ENCODE measurements around the gene MAP2K5. TPM values are rescaled to one million over a fixed set of nuclear protein-coding genes. Genes with fewer than 3 reads are reported as not detected.

Gene MAP2K5
- total RNA-seq, 1 donor from 2014 or later = 29.8 TPM

DNA sequence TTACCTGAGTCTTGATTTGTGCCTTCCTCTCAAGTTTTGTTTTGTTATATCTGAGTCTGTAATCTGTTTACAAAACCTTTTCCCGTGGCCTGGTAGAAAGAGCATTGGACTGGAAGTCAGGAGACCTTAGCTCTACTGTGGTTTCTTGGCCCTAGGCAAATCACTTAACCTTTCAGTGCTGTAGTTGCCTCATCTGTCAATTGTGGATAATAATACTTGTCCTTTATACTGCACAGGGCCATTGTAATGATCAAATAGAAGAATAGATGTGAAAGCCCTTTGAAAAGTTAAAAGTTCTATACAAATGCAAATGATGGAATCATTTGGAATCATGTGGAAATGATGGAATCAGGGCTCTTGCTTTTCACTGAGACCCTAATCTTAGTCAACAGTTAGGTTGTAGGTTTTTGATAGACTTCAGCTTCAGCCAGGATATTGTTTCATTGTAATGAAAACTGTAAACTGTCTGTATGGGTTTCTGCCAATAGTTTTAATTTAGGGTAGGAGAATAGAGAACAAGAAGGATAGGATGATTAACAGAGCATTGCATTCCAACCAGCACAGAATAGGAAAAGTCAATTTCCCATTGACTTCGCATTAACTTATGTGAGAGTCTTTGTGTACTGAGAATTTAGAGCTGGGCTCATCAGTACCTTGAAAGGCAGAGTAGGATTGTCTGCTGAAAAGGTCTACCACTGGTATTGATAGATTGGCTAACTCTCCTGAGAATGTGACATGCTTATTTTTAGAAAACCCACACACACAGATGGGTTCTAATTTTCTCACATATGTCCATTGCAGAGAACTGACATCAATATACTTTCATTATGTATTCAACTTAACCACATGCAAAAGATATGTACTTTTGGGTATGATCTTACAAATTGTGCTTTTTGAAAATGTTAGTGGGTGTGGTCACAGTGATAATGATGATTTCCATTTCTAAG is 21.8 kb downstream of the MAP2K5 start:
- H3K27ac Mint-ChIP-seq = no peak overlapping the region
- no peaks in the 10 kb centered on the region for H3K27me3 Mint-ChIP-seq (ENCODE audit: low read depth)

DNA sequence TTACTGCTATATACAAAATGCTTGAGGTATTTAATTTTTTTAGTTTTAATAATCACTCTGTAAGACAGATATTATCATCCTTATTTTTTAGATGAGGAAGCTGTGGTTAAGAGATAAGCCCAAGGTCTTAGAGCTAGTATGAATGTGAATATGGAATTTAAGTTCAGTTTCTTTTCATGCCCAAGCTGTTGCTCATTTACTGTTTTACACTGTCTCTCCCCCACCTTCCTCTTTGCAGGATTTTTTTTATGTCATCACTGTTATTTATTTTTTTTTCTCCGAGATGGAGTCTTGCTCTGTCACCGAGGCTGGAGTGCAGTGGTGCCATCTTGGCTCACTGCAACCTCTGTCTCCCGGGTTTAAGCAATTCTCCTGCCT is 22.5 kb downstream of the MAP2K5 start:
- Mint-ChIP-seq H3K4me3 (no peak overlapping the region), H3K27me3 (ENCODE audit: low read depth) (no peaks in the 10 kb centered on the region), H3K9me3 (peaks cover 5% of the 10 kb centered on the region), H3K27ac (no peak overlapping the region), H3K36me3 (peaks cover 7% of the 10 kb centered on the region), H3K4me1 (peaks cover 1% of the 10 kb centered on the region)
- no peak for DNase-seq (ENCODE audit: low spot score in 2 of 2, unreplicated experiment in 2 of 2)
- TF ChIP-seq, protein P1, sequence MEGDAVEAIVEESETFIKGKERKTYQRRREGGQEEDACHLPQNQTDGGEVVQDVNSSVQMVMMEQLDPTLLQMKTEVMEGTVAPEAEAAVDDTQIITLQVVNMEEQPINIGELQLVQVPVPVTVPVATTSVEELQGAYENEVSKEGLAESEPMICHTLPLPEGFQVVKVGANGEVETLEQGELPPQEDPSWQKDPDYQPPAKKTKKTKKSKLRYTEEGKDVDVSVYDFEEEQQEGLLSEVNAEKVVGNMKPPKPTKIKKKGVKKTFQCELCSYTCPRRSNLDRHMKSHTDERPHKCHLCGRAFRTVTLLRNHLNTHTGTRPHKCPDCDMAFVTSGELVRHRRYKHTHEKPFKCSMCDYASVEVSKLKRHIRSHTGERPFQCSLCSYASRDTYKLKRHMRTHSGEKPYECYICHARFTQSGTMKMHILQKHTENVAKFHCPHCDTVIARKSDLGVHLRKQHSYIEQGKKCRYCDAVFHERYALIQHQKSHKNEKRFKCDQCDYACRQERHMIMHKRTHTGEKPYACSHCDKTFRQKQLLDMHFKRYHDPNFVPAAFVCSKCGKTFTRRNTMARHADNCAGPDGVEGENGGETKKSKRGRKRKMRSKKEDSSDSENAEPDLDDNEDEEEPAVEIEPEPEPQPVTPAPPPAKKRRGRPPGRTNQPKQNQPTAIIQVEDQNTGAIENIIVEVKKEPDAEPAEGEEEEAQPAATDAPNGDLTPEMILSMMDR (IDR thresholded peaks at IDR 0.05; ENCODE audit: unreplicated experiment) = no peak

More for the DNA sequence above, 21.8 kb downstream of the MAP2K5 start:
- Mint-ChIP-seq H3K9me3 (peaks cover 9% of the 10 kb centered on the region), H3K36me3 (peaks cover 13% of the 10 kb centered on the region), H3K4me1 (peaks cover 1% of the 10 kb centered on the region), H3K4me3 (no peak overlapping the region)
- no peak for DNase-seq (ENCODE audit: low spot score in 2 of 2, unreplicated experiment in 2 of 2)
- TF ChIP-seq, protein P1 (IDR thresholded peaks at IDR 0.05; ENCODE audit: unreplicated experiment) = no peak

GRCh38 chr15:67569668-67570067 is 27.2 kb downstream of the MAP2K5 start:
- H3K27ac Mint-ChIP-seq = no peak overlapping the region
- H3K36me3 Mint-ChIP-seq = peaks cover 8% of the 10 kb centered on the region
- no peaks in the 10 kb centered on the region for H3K27me3 Mint-ChIP-seq (ENCODE audit: low read depth)
- no peak overlapping the region for H3K4me3 Mint-ChIP-seq
- no peaks in the 10 kb centered on the region for H3K4me1 Mint-ChIP-seq
- TF ChIP-seq, protein P1 (IDR thresholded peaks at IDR 0.05; ENCODE audit: unreplicated experiment) = no peak
- no peaks in the 10 kb centered on the region for H3K9me3 Mint-ChIP-seq
- no peak for DNase-seq (ENCODE audit: low spot score in 2 of 2, unreplicated experiment in 2 of 2)

- Mint-ChIP-seq H3K4me1 (no peaks in the 10 kb centered on the region), H3K36me3 (peaks cover 11% of the 10 kb centered on the region), H3K27ac (no peak overlapping the region), H3K27me3 (ENCODE audit: low read depth) (no peaks in the 10 kb centered on the region), H3K4me3 (no peak overlapping the region), H3K9me3 (no peaks in the 10 kb centered on the region)
- no peak for DNase-seq (ENCODE audit: low spot score in 2 of 2, unreplicated experiment in 2 of 2)
- TF ChIP-seq, protein P1 (IDR thresholded peaks at IDR 0.05; ENCODE audit: unreplicated experiment) = no peak
These were observed 28.6 kb downstream of the MAP2K5 start for GRCh38 chr15:67570875-67571647.

GRCh38 chr15:67571648-67572415 is 29.3 kb downstream of the MAP2K5 start:
- DNase-seq (ENCODE audit: low spot score in 2 of 2, unreplicated experiment in 2 of 2) = no peak

More at GRCh38 chr15:67571648-67572415, 29.3 kb downstream of the MAP2K5 start:
- Mint-ChIP-seq H3K27ac (no peak overlapping the region), H3K4me3 (no peak overlapping the region), H3K36me3 (peaks cover 11% of the 10 kb centered on the region), H3K27me3 (ENCODE audit: low read depth) (no peaks in the 10 kb centered on the region), H3K4me1 (no peaks in the 10 kb centered on the region), H3K9me3 (no peaks in the 10 kb centered on the region)
- TF ChIP-seq, protein P1 (IDR thresholded peaks at IDR 0.05; ENCODE audit: unreplicated experiment) = no peak
